GM13976 (cell line): ENCODE measurements around the gene LHFPL3.
A peak's percentile ranks its signal among the peaks of the same experiment; 100 is the strongest.
"Not testable (repeated sequence)": the region's sequence is repeated elsewhere in the genome, so short reads cannot be mapped to it uniquely, and the experiment has no call there.

ENCODE experiments used
- DNase-seq: peaks from one replicate; pipeline ENCODE4 v3.0.0; 2012; ENCODE audit warnings: low spot score
- in situ Hi-C: fragments of 300-500 bp; cut with MboI; formaldehyde crosslinking; loops from one replicate; pipeline ENCODE4 v1.12.0; 2022; ENCODE audit warnings: low sequenced_read_pairs, mixed read lengths, inconsistent platforms; ENCODE audit not compliant: unreplicated experiment
- TF ChIP-seq, protein P1 (sequence below): IDR thresholded peaks from 2 replicates; pipeline ENCODE4 v1.5.1; 2012; ENCODE audit warnings: borderline replicate concordance, mild to moderate bottlenecking; ENCODE audit not compliant: insufficient read depth; ENCODE audit errors: extremely low read depth, missing control alignments, control extremely low read depth

Gene LHFPL3

DNA sequence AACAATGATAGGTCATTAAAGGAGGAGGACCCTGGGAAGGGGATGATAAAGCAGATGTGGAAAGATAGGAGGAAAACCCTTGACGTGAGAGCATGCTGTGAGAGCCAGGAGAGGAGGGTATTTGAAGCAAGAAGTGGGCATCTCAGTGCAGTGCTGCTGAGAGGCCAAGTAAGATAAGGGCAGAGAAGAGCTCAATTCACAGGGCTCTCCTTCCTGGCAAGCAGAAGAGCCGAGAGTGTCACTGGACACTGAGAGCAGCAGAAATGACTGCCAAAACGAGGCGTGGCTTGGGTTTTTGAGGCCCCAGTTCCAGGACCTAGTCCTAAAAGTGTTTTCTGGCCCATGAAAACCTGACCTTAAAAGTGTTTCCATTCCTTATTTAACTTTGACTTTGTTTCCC lies 213.5 kb downstream of the LHFPL3 start:
- DNase-seq, result no peak
- TF ChIP-seq, protein P1, sequence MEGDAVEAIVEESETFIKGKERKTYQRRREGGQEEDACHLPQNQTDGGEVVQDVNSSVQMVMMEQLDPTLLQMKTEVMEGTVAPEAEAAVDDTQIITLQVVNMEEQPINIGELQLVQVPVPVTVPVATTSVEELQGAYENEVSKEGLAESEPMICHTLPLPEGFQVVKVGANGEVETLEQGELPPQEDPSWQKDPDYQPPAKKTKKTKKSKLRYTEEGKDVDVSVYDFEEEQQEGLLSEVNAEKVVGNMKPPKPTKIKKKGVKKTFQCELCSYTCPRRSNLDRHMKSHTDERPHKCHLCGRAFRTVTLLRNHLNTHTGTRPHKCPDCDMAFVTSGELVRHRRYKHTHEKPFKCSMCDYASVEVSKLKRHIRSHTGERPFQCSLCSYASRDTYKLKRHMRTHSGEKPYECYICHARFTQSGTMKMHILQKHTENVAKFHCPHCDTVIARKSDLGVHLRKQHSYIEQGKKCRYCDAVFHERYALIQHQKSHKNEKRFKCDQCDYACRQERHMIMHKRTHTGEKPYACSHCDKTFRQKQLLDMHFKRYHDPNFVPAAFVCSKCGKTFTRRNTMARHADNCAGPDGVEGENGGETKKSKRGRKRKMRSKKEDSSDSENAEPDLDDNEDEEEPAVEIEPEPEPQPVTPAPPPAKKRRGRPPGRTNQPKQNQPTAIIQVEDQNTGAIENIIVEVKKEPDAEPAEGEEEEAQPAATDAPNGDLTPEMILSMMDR, result no peak
- in situ Hi-C loops, result no loop called here

DNA sequence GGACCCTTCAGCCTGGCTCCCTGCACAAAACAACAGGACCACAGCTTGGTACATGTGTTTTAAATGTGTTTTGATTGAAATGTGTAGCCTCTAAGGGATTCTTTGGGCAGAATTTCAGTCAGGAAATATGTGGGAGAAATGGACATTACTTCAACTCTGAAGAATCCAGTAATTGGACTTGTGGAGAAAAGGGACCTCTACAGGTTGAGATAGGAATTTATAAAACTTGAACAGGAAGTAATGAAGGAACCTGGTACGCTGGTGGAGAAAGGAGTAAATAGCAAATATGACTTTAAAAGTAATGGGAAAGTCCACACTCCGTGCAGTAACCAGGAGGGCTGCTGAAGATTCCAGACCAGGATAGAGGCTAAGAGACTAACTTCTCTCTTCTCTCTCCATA lies 220.5 kb downstream of the LHFPL3 start:
- TF ChIP-seq, protein P1, result no peak
- in situ Hi-C loops, result no loop called here

DNA sequence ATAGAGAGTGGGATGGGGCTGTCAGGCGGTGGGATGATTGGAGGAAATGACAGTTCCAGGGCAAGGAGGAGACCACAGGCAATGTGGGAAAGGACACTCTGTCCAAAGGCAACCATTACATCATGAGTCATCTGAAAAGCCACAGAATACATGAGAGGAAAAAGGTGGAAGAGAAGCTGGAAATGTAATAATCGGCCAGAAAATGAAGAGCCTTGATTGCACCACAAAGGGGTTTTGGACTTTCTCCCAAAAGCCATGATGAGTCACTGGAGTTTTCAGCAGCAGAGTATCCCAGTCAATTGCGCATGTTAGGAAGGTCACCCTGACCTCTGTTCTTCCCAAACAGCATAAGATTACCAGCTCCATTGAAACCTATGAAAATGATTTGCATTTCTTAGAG lies 222.0 kb downstream of the LHFPL3 start:
- in situ Hi-C loops, result no loop called here
- TF ChIP-seq, protein P1, result no peak
- no peak for DNase-seq

More for the DNA sequence above, 220.5 kb downstream of the LHFPL3 start:
- no peak for DNase-seq

DNA sequence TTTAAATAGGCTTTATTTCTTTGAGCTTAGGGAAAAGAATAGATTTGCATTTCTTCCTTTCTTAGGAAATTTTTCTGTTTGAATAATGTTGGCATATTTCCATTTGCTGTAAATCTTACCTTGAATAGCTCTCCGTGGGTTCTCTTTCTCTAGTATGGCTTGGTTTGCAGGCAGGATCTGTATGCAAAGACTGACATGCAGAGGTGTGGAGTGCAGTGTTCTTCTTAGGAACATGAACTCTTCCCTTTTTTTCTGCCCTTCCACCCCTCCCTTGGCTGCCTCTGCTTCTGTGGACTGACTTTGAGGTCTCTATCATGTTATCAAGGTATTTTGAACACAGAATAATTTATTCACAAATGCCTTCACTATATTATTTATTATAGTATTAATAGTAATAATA lies 222.8 kb downstream of the LHFPL3 start:
- TF ChIP-seq, protein P1, result no peak
- in situ Hi-C loops, result no loop called here
- no peak for DNase-seq

DNA sequence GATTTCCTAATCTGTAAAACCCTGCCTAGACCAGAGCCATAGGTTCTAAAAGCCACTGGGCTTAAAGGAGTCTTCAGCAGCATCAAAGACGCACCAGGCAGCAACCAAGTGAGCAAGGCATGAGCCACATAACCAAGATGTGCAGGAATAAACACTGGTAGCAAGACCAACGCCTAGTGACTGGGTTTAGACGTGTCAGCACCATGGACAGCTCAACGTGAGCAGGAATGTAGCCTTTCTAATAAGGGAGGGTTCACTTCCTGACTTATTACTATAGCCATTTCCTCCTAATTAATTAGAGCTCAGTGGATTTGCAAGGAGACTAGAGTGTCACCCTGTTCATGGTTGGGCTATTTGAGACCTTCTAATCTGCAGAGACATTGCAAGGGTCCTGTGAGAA lies 223.7 kb downstream of the LHFPL3 start:
- TF ChIP-seq, protein P1, result no peak
- peak; percentile 23 for DNase-seq
- in situ Hi-C loops, result no loop called here

DNA sequence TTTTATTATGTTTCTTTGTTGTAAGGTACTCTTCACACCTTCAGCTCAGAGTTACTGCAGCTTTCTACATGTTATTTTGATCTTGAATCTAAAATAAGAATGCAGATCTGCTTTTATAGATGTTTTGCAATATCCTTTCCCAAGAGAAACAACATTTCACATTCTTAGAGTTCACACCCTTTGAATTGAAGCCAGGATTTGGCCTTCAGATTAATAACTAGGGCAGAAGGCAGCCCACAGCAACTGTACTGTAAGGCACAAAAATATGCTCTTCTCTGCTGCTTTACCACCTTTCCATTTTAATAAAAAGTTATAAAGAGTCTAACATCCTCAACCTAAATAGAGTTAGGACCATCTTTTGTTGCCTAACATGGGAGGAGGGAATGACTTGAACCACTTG lies 224.7 kb downstream of the LHFPL3 start:
- no peak for DNase-seq
- TF ChIP-seq, protein P1, result no peak
- in situ Hi-C loops, result no loop called here

DNA sequence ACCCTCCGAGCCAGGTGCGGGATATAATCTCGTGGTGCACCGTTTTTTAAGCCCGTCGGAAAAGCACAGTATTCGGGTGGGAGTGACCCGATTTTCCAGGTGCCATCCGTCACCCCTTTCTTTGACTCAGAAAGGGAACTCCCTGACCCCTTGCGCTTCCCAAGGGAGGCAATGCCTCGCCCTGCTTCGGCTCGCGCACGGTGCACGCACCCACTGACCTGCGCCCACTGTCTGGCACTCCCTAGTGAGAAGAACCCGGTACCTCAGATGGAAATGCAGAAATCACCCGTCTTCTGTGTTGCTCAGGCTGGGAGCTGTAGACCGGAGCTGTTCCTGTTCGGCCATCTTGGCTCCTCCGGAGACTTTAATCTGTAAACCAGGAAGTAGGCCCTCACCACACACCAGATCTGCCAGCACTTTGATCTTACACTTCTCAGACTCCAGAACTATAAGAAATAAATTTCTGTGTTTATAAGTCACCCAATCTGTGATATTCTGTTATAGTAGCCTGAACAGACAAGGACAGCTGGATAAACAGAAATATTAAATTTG lies 235.0 kb downstream of the LHFPL3 start:
- in situ Hi-C loops, DNase-seq: not testable (repeated sequence)
